Transverse colon (tissue), 4 donors: ENCODE results near the gene CHST3. TPM values are rescaled to one million over a fixed set of nuclear protein-coding genes. Genes with fewer than 3 reads are reported as not detected.

ENCODE experiments used
- DNase-seq: peaks from one replicate; pipeline ENCODE4 v3.0.0-alpha.2; 2019
- H3K27ac ChIP-seq, 4 donors: fragments of 200-600 bp; sonication (generic); 2 replicates each; pipeline ENCODE4 v1.5.1; 2016 to 2018; ENCODE audit warnings: inconsistent platforms in 4 of 4
- H3K27me3 ChIP-seq: fragments of 200-600 bp; sonication (generic); 2 replicates; pipeline ENCODE4 v1.5.1; 2017; ENCODE audit warnings: inconsistent platforms
- H3K36me3 ChIP-seq, 4 donors: fragments of 200-600 bp; sonication (generic); 2 replicates each; pipeline ENCODE4 v1.5.1; 2017 to 2019; ENCODE audit warnings: inconsistent platforms in 4 of 4
- H3K4me1 ChIP-seq, 4 donors: fragments of 200-600 bp; sonication (generic); 2 replicates each; pipeline ENCODE4 v1.5.1; 2017 to 2020; ENCODE audit warnings: inconsistent platforms in 4 of 4
- H3K4me3 ChIP-seq, 4 donors: fragments of 200-600 bp; sonication (generic); 1 replicate in 1 of 4; 2 replicates in 3 of 4; pipeline versions ENCODE4 v1.5.1 to v1.6.1; 2017 to 2019; ENCODE audit warnings: inconsistent platforms in 4 of 4
- H3K9me3 ChIP-seq, 2 donors: fragments of 200-600 bp; sonication (generic); 2 replicates each; pipeline ENCODE4 v1.5.1; 2017 to 2019; ENCODE audit warnings: inconsistent platforms in 2 of 2
- CTCF ChIP-seq, 5 experiments: fragments of 200-600 bp in 3 of 5; fragments of 450-650 bp in 2 of 5; sonication (generic) in 3 of 5; IDR thresholded peaks; 1 replicate in 2 of 5; 2 replicates in 3 of 5; pipeline ENCODE4 v1.5.1; 2016 to 2017; ENCODE audit warnings: antibody characterized with exemption in 5 of 5, inconsistent platforms in 3 of 5, mild to moderate bottlenecking in 2 of 5, moderate library complexity in 1 of 5
- EP300 ChIP-seq: sonication (generic); formaldehyde crosslinking; IDR thresholded peaks from one replicate; pipeline ENCODE4 v1.6.1; 2017; ENCODE audit warnings: antibody characterized with exemption, low read depth
- POLR2A ChIP-seq: fragments of 450-650 bp; IDR thresholded peaks from one replicate; pipeline ENCODE4 v1.6.1; 2016; ENCODE audit warnings: antibody characterized with exemption, mild to moderate bottlenecking, moderate library complexity
- POLR2AphosphoS5 ChIP-seq, 3 donors: sonication (generic); formaldehyde crosslinking; IDR thresholded peaks; one replicate each; pipeline ENCODE4 v1.6.1; 2016; ENCODE audit warnings: antibody characterized with exemption in 3 of 3
- WGBS, 2 donors: methylation state at CpG; one replicate each; pipeline ENCODE4 v1.1.5; 2018; ENCODE audit warnings: low coverage in 1 of 2; 5-methylcytosine and 5-hydroxymethylcytosine counted together
- in situ Hi-C, 4 donors: fragments of 200-750 bp; cut with MboI; loops; one replicate each; pipeline versions ENCODE4 v1.15.0 to v1.15.1; 2017; ENCODE audit warnings: low sequenced_read_pairs in 3 of 4, low pct_ligation_motif_present in 1 of 4, low pct_unique_long_range_greater_than_20kb in 1 of 4
- intact Hi-C: fragments of 100-400 bp; cut with DNase I; formaldehyde crosslinking; loops from one replicate; pipeline ENCODE4 v1.15.1; 2023; ENCODE audit warnings: low total_unique reads
- total RNA-seq, 4 donors: library from RNA; depleted of rRNA; stranded (reverse); fragments of >200 nt; gene quantifications; one replicate each; pipeline ENCODE4 v1.1.0, GENCODE V29; 2016

Gene CHST3
- total RNA-seq, 4 donors from 2014 or later = 1.6 to 10.5 (median 3.9) TPM

DNA sequence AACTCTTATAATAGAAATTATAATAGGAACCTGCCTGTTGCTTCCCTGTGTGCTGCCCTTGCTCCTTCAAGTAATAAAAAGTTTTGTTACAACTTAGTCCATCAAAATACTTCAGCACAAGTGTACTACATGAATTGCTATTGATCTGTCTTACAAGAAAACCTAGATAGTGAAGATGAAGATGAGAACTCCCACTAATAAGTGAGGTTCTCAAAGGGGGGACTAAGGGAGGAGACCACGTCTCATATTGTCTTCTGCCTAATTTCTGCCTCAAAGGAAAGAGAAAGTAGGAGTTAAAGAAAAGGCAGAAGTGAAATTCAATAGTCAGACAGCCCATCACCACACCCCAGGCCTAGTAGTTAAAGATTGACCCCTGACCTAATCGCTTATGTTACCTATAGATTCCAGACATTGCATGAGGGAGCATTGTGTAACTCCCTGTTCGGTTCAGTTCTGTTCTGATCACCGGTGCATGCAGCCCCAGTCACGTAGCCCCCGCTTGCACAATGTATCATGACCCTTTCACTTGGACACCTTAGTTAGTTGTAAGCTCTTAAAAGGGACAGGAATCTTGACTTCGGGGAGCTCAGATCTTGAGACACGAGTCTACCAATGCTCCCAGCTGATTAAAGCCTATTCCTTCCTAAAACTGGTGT lies 18.2 kb upstream of the CHST3 start:
- Histone ChIP-seq H3K27me3 (no peaks in the 10 kb centered on the region), H3K4me1 (no peaks in the 10 kb centered on the region), H3K27ac (no peak overlapping the region), H3K4me3 (no peak overlapping the region), H3K9me3 (peaks cover 33 to 45% of the 10 kb centered on the region in 2 donors), H3K36me3 (no peaks in the 10 kb centered on the region)
- TF ChIP-seq EP300 = no peak
- no peak for TF ChIP-seq POLR2A
- no peak for TF ChIP-seq POLR2AphosphoS5 (IDR thresholded peaks at IDR 0.05)
- no peak for TF ChIP-seq CTCF (IDR thresholded peaks at IDR 0.05)
- intact Hi-C loops (no loop called here), in situ Hi-C loops (loop anchor here in 1 of 4 donors (5.0 kb wide), 1 partner anchor 106 kb away; no protein-coding TSS in a partner anchor)
- WGBS, 2 donors = 60 to 87% methylated on average over 1 to 8 of the region's 8 CpGs
- no peak for DNase-seq

DNA sequence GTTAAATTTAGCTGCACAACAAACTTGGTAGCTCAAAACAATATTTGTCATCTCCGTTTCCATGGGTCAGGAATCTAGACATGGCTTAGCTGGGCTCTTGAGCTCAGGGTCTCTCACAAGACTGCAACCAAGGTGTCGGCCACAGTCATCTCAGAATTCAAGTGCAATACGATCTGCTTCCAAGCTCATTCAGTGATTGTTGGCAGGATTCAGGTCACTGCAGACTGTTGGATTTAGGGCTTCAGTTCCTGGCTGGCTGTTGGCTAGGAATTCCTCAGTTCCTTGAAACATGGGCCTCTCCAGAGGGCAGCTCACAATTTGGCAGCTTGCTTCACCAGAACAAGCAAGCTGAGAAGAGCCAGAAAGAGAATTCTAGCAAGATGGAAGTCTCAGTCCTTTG lies 17.5 kb upstream of the CHST3 start:
- DNase-seq = no peak
- 94% methylated on average over 3 of the region's 3 CpGs; no CpG with 5 or more reads in 1 of the 2 donors for WGBS, 2 donors
- in situ Hi-C loops = loop anchor here in 1 of 4 donors (5.0 kb wide), 1 partner anchor 106 kb away; no protein-coding TSS in a partner anchor

GRCh38 chr10:71948496-71949067 lies 15.6 kb upstream of the CHST3 start:
- in situ Hi-C loops = loop anchor here in 1 of 4 donors (5.0 kb wide), 1 partner anchor 104 kb away; no protein-coding TSS in a partner anchor

More for the DNA sequence above, 17.5 kb upstream of the CHST3 start:
- Histone ChIP-seq H3K4me1 (no peaks in the 10 kb centered on the region), H3K27ac (no peak overlapping the region), H3K4me3 (no peak overlapping the region), H3K36me3 (no peaks in the 10 kb centered on the region), H3K9me3 (peaks cover 33 to 45% of the 10 kb centered on the region in 2 donors), H3K27me3 (no peaks in the 10 kb centered on the region)
- no peak for TF ChIP-seq POLR2AphosphoS5 (IDR thresholded peaks at IDR 0.05)
- TF ChIP-seq CTCF (IDR thresholded peaks at IDR 0.05) = no peak
- no peak for TF ChIP-seq EP300
- no peak for TF ChIP-seq POLR2A
- intact Hi-C loops = no loop called here

More at GRCh38 chr10:71948496-71949067, 15.6 kb upstream of the CHST3 start:
- Histone ChIP-seq H3K4me1 (no peaks in the 10 kb centered on the region), H3K9me3 (peaks cover 33 to 45% of the 10 kb centered on the region in 2 donors), H3K36me3 (no peaks in the 10 kb centered on the region), H3K27ac (no peak overlapping the region), H3K27me3 (no peaks in the 10 kb centered on the region), H3K4me3 (no peak overlapping the region)
- WGBS, 2 donors = 40 to 66% methylated on average over 1 to 6 of the region's 6 CpGs
- no peak for DNase-seq
- TF ChIP-seq POLR2A (no peak), CTCF (IDR thresholded peaks at IDR 0.05) (no peak), POLR2AphosphoS5 (IDR thresholded peaks at IDR 0.05) (no peak), EP300 (no peak)
- intact Hi-C loops = no loop called here
